ENCODE results near the gene RRAGA.
"Not testable (repeated sequence)": the region's sequence is repeated elsewhere in the genome, so short reads cannot be mapped to it uniquely, and the experiment has no call there.

The RRAGA gene

DNA sequence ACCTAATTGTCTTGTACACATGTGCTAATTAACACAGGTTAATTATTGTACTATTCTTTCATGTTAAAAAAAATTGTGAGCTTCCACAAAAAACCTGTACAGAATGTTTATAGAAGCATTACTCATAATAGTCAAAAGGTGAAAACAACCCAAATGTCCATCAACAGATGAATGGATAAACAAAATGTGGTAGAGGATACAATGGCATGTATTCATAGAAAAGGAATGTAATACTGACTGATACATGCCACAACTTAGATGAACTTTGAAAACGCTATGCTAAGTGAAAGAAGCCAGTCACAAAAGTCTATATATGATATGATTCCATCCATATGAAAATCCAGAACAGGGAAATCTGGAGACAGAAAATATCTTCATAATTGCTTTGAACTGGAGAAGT lies 25.6 kb downstream of the RRAGA start:
- Histone ChIP-seq H3K27me3 (ENCODE audit: control insufficient read depth in 1 of 2, insufficient read depth in 2 of 2, low read length in 2 of 2) (no peaks in the 10 kb centered on the region), H3K4me3 (ENCODE audit: low read depth in 1 of 2, low read length in 2 of 2) (no peak overlapping the region), H3K9me3 (ENCODE audit: control insufficient read depth in 1 of 2, low read length in 2 of 2) (no peaks in the 10 kb centered on the region), H3K4me1 (ENCODE audit: control insufficient read depth in 1 of 2, insufficient read depth in 2 of 2, low read length in 2 of 2) (no peaks in the 10 kb centered on the region), H3K27ac (ENCODE audit: low read depth, low read length) (no peak overlapping the region), H3K9ac (ENCODE audit: low read depth in 1 of 2, low read length in 2 of 2) (no peak overlapping the region), H3K36me3 (ENCODE audit: control insufficient read depth in 1 of 2, insufficient read depth in 2 of 2, low read length in 2 of 2) (peaks cover 3 to 46% of the 10 kb centered on the region in 2 donors)

DNA sequence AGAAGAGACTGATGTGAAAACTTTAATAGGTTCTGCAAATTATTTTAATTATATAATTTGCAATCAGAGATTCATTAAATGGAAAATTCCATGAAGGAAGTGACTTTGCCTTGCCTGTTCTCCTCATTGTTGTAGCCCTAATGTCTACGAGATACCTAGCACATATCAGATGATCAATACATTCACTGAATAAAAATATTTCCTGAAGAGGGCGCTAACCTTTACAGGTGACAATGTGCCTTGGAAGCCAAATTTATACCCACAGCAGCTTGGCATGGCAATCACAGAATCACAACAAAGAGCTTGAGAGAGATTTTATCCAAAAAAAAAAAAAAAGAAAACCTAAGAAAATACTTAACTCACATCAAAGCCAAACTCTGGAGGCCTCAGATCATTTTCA lies 36.1 kb downstream of the RRAGA start:
- H3K9ac ChIP-seq (ENCODE audit: low read depth in 1 of 2, low read length in 2 of 2): no peak overlapping the region
- H3K4me3 ChIP-seq (ENCODE audit: low read depth in 1 of 2, low read length in 2 of 2): no peak overlapping the region
- H3K9me3 ChIP-seq (ENCODE audit: control insufficient read depth in 1 of 2, low read length in 2 of 2): no peaks in the 10 kb centered on the region
- no peaks in the 10 kb centered on the region for H3K27me3 ChIP-seq (ENCODE audit: control insufficient read depth in 1 of 2, insufficient read depth in 2 of 2, low read length in 2 of 2)
- H3K36me3 ChIP-seq (ENCODE audit: control insufficient read depth in 1 of 2, insufficient read depth in 2 of 2, low read length in 2 of 2): peaks cover 0 to 48% of the 10 kb centered on the region in 2 donors
- H3K4me1 ChIP-seq (ENCODE audit: control insufficient read depth in 1 of 2, insufficient read depth in 2 of 2, low read length in 2 of 2): no peaks in the 10 kb centered on the region
- H3K27ac ChIP-seq (ENCODE audit: low read depth, low read length): no peak overlapping the region

DNA sequence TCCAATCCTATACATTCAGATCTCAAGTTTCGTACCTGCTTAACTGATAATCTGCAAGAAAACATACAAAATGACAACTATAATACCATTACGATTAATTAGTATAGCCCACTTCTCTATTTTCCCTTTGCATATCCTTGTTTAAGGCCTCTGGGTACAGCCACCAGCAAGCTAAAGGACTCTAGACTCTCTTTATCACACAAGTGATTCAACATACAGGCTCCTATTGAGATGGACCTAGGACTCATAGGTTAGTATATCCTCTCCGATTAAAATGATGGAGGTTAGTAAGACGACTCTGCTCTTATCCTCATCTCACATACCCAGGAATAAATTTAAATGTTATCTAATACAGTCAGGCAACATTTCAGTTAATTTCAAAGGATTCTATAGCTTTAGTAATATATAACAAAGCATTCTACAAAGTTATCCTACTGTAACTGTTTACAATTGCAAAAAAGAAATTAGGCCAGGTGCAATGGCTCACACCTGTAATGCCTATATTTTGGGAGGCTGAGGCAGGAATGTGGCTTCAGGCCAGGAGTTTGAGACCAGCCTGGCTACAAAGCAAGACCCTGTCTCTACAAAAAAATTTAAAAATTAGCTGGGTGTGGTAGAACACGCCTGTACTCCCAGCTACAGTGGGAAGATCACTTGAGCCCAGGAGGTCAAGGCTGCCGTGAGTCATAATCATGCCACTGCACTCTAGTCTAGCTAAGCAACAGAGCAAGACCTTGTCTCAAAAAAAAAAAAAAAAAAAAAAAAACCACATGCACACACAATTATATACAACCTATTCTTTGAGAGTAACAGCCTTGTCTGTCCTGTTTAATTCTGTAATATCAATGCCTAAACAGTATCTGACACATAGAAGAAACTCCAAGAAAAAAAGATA lies 38.1 kb downstream of the RRAGA start:
- Histone ChIP-seq H3K4me3 (ENCODE audit: low read depth in 1 of 2, low read length in 2 of 2) (no peak overlapping the region), H3K36me3 (ENCODE audit: control insufficient read depth in 1 of 2, insufficient read depth in 2 of 2, low read length in 2 of 2) (peaks cover 5 to 55% of the 10 kb centered on the region in 2 donors), H3K9me3 (ENCODE audit: control insufficient read depth in 1 of 2, low read length in 2 of 2) (no peaks in the 10 kb centered on the region), H3K27me3 (ENCODE audit: control insufficient read depth in 1 of 2, insufficient read depth in 2 of 2, low read length in 2 of 2) (no peaks in the 10 kb centered on the region), H3K4me1 (ENCODE audit: control insufficient read depth in 1 of 2, insufficient read depth in 2 of 2, low read length in 2 of 2) (no peaks in the 10 kb centered on the region), H3K27ac (ENCODE audit: low read depth, low read length) (no peak overlapping the region), H3K9ac (ENCODE audit: low read depth in 1 of 2, low read length in 2 of 2) (no peak overlapping the region)

DNA sequence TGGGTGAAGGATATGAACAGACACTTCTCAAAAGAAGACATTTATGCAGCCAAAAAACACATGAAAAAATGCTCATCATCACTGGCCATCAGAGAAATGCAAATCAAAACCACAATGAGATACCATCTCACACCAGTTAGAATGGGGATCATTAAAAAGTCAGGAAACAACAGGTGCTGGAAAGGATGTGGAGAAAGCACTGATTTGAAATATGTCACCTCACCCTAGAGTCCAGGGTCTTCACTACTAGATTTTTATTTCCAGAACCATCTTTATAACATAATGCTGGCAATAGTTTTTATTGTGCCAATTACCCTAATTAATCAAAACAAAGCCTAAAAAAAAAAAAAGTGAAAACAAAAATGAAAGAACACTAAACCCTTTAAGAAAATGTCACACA lies 48.2 kb downstream of the RRAGA start:
- not testable (repeated sequence) for H3K9me3 ChIP-seq (ENCODE audit: control insufficient read depth in 1 of 2, low read length in 2 of 2); H3K27me3 ChIP-seq (ENCODE audit: control insufficient read depth in 1 of 2, insufficient read depth in 2 of 2, low read length in 2 of 2); H3K9ac ChIP-seq (ENCODE audit: low read depth in 1 of 2, low read length in 2 of 2); H3K4me3 ChIP-seq (ENCODE audit: low read depth in 1 of 2, low read length in 2 of 2); H3K27ac ChIP-seq (ENCODE audit: low read depth, low read length)
- H3K36me3 ChIP-seq (ENCODE audit: control insufficient read depth in 1 of 2, insufficient read depth in 2 of 2, low read length in 2 of 2): peaks cover 6 to 20% of the 10 kb centered on the region in 2 donors
- peaks cover 0 to 16% of the 10 kb centered on the region in 2 donors for H3K4me1 ChIP-seq (ENCODE audit: control insufficient read depth in 1 of 2, insufficient read depth in 2 of 2, low read length in 2 of 2)
